GM21529 (cell line): ENCODE results near the gene LDLRAD4.
"Not testable (repeated sequence)": the region's sequence is repeated elsewhere in the genome, so short reads cannot be mapped to it uniquely, and the experiment has no call there.

Source experiments
- ATAC-seq: cut with Tn5 transposase; IDR thresholded peaks from one replicate; pipeline ENCODE4 v1.9.1; 2021; ENCODE audit not compliant: unreplicated experiment

Gene LDLRAD4

DNA sequence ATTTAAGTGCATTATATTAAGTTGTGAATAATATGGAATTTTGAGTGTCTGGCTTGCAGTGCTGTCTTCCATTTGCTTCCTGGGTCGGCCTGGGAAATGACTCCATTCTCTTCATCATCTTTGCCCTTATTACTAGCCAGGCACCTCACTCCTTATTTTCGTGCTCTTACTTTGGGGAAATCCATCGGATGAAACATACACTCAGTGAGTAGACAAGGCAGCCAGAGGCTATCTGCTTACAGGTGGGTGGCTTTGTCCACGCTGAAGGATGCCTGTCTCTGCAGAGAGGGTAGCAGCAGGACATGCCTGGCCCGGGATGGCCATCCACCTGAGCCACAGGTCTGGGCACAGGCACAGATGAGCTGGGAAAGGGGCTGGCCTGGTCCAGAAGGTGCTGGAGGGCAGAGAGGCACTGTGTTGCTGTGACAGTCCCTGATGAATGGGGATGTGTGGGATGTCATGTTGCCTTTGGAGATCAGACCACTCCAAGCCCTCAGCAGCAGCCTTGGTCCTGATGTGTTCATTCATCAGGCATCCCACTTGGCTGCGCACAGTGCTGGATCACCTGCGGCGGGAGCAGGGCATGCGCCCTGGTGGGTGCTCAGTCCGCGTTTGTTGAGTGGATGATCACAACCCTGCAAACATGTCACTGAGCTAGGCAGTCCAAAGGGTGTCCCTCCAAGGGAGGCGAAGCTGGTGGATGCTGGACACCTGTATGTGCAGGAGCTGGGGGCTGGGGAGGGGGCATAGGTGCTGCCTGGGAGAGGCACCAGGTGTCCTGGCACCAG, 236.0 kb downstream of the LDLRAD4 start:
- no peak for ATAC-seq

DNA sequence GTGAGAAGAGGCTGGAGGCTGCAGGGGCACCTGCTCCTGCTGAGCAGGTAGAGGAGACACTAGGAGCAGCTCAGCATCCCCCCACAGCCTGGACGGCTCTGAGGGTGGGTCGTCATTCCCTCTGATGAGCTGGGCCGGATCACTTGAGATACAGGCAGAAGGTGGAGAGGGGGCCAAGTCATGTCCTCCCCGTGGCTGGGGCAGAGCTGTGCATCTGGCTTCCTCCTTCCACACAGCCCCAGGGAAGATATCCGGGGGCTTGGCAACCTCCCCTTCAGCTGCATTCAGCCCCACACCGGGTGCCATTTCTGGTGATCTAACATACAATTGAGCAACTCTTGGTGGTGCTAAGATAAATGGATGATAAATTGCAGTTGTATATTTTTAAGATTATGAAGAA, 236.9 kb downstream of the LDLRAD4 start:
- ATAC-seq, result no peak

DNA sequence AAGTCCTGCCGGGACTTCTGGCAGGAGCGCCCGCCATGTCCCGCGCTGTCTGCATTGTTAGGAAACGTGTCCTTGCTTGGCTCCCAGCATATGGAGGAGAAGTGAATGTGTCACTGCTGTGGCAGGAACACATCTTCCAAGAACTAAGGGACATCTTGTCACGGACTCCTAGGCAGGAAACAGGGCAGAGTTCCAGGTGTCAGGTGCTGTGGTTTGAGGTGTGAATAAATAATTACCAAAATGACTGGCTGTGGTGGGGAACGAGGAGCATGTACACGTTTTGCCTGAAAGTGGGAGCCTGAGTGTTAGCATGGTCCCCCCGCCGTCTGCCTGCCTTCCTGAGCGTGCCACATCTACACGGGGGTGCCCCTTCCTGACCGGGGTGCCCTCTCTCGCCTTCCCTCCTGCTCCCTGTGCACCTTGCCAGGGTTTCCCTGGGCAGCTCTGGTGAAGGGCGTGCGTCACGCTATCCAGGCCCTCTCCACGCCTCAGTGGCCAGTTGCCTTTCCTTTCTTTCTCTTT, 237.5 kb downstream of the LDLRAD4 start:
- peak; percentile 68 for ATAC-seq

DNA sequence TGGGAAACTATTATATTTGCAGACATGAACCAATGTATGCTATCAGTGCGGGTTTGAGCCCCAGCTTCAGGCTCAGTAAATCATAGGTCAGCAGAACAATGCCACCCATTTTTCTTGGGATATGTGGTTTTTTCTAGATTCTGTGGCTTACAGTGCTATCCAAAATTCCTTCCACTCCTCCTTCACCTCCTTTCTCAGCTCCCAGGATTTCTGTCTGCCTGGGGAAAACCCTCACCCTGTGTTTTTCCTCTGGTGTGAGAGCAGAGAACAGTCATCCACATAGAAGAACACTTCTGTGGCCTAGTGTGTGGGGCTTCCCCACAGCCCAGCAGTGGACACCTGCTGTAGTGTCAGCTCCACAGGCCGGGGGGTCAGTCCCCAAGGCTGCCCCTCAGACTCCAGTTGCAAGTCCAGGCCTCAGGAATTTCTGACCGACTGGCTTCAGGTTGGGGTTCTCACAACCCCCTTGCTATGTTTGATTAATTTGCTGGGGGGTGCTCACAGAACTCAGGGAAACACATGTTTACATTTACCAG, 238.2 kb downstream of the LDLRAD4 start:
- no peak for ATAC-seq

DNA sequence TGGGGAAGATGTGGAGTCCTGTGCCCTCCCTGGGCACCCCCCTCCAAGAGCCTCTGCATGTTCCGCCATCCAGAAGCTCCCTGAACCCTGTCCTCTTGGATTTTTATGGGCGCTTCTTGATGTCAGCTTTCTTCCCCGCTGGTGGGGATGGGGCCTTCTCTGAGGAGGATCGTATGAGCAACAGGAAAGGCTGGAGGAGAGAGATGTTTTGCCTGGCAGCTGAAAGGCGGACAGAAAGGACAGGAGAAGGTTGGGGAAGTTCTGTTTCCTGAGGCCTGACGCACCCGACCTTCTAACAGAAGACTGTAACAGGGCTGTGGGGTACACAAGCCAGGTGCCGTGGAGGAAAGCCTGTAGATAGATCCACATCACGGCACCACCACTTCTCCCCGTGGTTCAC, 238.8 kb downstream of the LDLRAD4 start:
- ATAC-seq, result no peak

DNA sequence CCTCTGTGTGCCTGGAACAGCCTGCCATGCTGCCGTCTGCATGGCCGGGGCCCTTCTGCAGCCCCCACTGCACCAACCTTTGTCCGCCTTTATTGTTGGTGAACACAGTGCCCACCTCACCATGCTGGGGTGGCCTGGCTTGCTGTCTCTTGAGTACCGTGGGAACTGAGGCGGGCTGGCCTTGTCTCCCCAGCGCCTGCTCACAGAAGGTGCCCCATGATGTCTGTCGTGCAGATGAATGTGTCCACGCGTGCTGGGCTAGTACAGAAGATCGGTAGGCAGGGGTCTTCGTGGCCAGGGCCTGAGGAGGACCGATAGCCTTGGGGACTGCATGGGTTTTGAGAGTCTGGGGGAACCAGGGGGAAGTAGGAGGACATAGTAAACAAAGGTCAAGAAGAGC, 242.4 kb downstream of the LDLRAD4 start:
- no peak for ATAC-seq

DNA sequence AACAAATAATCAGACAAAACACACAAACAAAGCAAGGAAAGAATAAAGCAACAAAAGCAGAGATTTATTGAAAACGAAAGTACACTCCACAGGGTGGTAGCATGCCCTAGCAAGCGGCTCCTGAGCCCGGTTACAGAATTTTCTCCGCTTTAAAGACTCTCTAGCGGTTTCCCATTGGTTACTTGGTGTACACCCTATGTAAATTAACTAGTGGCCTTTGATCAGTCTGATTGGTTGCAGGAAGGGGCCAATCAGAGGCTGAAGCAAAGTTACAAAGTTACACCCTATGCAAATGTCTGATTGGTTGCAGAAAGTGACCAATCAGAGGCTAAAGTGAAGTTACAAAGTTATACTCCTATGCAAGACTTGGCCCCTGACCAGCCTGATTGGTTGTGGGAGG, 242.9 kb downstream of the LDLRAD4 start:
- ATAC-seq, result no peak

DNA sequence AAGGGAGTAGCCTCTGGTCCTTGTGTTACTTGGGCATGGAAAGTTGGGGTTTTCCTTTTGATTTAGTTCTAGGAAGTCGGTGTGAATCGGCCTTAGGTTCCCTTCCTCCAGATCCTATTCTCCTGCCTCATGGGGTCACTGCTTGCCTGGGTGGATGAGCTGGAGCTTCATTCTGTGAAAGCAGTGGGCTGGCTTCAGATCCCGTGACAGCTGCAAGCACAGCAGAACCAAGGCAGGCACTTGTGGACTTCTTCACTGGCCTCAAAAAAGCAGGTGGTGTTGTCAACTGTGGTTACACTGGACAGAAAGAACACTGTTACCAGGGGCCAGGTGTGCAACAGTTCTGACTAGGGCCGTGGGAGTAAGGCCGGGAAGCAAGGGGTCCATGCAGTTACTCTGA, 243.4 kb downstream of the LDLRAD4 start:
- no peak for ATAC-seq

DNA sequence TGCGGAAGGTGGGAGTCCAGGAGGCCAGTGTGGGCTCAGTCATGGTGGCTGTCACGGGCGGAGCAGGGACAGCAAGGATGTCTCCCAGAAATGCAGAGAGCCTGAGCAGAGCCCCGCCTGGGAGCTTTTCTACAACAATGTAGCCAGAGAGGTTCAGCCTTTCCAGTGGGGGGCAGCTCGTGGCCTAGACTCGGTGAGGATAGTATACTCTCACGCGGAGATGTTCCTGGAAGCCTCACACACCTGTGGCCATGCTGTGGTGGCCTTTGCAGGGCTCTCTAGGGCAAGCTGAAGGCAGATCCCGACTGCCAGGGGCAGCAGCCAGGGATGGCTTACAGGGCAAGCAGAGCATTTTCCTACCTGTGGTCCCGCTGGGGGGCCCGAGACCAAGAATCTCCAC, 244.1 kb downstream of the LDLRAD4 start:
- no peak for ATAC-seq

DNA sequence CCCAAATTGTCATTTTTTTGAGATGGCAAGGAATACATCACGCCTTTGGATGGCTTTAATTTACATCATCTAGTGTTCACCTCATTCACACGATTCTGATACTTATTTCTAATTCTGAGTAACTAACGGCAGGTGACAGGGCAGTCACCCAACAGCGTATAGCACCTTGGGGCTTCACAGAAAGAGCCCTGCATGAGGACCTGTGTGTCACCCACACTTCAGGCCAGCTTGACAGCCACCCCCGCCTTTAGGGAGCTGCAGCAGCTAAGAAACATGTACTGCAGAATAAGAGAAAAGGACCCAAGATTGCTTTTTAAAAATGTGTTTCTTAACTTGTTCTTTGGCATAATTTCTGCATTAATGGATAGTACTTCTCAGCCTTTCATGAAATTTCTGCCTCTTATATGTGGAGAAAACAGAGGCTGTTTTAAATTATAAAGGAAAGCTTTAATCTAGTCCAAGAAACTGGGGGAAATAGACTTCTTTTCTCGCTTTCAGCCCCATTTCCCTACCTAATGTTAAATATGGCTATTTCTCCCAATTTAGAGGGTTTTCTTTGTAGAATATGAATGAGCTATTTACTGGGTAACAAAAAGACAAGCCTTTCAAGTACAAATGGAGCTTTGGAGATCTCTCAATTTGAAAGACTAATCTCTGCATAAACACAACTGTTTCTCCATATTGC, 245.1 kb downstream of the LDLRAD4 start:
- no peak for ATAC-seq

DNA sequence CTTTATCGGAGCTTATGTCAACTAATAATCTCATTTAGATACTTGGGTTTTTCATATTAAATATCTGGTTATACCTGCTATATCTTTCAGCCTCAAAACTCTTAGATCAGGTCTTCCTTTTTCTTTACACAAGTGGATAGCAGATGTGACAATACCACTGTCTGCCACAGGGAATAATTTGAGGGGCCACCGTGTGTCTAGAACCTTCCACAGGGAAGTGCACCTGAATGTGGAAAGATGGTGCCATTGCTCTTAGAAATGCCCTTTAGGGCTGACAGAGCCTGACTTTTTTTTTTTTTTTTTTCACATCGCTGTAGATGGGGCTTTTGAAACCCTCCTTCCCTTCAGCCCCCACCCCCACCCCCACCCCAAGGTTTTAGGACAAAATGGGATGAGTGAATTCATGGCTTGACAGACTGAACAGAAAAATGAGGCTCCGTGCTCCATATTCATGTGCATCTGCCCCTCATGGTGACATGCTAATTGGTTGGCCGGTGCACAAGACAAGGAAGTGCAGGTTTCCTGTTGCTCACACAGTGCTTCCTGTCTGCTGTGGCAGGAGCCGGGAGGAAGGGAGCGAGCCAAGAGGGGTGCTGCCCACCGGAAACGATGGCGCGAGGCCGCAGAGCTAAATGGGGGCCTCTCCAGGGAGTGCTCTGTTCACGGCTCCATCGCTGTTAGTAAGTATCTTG, 246.0 kb downstream of the LDLRAD4 start:
- ATAC-seq, result peak; percentile 97

DNA sequence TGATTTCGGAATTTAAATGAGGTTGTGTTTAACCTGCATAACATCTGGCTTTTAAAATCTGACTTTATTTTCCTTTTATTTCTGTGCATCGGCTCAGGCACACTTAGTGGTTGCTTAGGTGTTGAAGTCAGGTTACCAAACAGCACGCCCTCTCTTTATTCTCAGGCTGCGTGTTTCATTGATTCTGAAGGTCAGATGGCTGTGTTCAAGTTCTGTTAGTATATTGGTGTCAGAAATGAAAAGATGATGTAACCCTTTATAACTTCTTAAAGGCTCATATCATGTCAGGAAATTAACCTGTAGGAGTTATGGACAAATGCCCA, 246.5 kb downstream of the LDLRAD4 start:
- ATAC-seq, result peak; percentile 29

DNA sequence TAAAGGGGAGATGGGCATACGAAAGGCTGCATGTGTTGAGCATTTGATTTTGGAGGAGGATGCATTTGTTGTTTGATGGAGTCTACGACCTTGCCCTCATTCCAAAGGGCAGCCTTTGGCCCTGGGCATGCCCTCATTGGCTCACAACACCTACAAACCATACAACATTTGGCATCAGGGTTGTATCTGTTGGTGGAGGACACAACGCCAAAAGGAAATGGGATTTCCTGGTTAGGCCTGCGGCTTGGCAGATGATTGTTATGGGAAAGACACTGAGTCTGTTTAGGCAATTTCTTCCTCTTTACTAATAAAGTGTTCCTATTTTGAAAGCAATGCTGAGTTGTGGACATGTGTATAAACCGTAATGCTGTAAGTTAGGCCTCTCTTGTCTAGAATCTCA, 246.9 kb downstream of the LDLRAD4 start:
- ATAC-seq, result peak; percentile 9

DNA sequence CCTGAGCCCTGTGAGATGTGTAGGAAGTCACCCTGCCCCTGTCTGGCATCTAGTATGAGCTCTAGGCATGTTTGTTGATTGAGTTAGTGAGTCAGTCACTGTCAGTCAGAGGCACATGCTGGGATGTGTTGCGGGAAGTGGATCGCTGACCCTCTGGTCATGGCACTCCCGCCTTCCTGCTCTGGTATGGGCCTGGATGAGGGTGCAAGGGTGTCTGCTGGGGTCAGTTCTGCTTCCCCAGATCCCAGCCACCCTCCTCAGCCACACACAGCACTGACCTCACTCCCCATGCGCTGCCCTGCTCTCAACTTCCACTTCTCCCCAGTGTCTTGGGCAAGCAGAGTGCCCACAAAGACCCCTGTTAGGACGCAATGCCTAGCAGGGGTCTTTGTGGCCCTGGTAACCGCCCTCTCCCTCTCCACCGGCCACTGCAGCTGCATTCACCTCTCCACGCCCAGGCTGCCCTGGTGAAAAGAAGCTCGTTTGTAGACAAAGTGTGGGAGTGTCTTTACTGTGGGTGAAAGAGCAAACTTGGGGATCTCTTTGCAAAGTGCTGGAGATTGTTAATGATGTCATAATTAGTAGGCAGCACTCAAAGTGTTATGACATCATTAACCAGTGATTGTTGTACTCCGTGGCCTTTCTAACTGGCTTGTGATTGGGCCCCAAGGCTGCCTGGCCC, 252.1 kb downstream of the LDLRAD4 start:
- ATAC-seq, result no peak

DNA sequence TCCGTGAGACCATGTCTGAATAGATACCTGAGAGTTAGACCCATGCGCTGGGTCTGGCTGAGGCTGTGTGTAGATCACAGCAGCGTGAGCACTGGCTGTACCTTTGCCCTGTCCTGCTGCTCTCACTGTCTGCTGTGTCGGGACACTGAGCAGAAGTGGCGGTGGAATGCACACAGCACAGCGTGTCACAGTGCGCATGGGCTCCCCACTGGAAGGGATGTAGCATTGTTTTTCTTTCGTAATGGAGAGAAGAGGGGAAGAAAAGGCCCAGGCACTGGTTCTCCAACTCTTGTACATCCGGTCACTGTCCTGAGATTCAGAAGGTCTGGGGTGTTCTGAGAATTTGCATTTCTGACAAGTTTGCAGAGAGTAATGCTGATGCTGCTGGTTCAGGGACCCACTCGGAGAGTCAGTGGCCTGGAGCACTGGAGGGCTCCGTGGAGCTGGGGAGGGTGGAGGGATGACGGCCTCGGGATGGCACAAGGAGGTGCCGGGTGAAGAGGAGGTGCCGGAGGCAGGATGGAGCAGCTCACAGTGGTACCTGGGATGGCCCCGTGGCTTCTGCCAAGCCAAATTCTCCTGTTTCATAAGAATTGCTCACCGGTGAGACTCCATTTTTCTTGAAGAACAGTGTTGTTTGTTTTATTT, 252.8 kb downstream of the LDLRAD4 start:
- ATAC-seq, result no peak

DNA sequence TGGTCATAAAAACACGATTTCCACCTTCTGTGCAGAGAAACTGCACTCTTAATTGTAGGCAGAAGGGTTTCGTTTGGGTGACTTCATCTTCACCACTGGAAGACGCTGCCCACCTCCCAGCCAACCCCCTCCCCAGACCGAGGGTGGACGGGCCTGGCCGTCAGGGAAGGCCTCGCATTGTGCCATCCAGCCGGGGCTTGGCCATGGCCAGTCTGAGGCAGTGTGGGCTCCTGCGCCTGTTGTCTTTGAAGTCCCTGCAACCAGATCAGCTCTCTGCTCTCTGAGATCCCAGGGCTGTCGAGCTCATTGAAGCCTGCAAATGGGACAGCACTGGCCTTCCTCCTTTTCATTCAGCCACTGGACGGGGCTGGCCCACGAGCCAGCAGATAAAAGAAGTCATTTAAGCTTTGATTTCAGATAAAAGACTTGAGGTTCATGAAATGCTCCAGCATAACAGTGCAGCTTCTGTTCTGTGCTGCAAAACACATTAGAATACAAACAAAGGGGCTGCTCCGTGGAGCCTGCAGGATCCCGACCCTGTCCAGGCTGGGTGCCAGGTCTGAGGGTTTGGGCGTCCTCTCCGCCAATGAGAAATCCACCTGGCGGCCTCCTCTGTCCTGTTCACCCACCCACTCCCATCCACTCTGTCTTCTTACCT, 253.5 kb downstream of the LDLRAD4 start:
- ATAC-seq, result no peak

DNA sequence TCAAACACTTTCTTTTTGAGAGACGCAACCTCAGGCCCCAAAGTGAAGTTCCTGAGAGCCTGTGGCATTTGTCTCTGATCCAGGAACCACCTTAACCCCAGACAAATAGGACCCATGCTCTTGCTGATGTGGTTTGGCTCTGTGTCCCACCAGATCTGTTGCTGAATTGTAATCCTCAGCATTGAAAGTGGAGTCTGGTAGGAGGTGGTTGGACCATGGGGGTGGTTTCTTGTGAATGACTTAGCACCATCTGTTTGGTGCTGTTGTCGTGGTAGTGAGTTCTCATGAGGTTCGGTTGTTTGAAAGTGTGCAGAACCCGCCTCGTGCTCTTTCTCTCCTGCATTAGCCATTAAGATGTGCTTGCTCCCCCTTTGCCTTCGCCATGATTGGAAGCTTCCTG, 255.2 kb downstream of the LDLRAD4 start:
- no peak for ATAC-seq

DNA sequence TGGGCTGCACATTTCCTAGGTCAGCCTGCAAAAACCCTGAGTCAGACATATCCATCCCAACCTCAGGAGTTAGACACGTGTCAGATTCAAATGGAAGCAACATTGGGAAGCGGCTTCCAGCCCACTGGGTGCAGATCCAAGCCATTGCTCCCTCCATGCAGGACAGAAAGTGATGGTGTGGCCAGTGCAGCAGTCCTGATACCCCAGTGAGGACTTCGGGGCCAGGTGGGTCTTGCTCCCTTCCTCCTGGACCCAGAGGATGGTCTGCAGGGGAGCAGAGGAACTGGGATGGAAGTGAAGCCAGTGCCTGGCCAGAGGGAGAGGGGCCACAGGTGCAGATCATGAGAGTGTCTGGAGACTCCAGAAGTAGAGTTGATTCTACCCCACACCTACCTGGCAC, 255.8 kb downstream of the LDLRAD4 start:
- ATAC-seq, result no peak

DNA sequence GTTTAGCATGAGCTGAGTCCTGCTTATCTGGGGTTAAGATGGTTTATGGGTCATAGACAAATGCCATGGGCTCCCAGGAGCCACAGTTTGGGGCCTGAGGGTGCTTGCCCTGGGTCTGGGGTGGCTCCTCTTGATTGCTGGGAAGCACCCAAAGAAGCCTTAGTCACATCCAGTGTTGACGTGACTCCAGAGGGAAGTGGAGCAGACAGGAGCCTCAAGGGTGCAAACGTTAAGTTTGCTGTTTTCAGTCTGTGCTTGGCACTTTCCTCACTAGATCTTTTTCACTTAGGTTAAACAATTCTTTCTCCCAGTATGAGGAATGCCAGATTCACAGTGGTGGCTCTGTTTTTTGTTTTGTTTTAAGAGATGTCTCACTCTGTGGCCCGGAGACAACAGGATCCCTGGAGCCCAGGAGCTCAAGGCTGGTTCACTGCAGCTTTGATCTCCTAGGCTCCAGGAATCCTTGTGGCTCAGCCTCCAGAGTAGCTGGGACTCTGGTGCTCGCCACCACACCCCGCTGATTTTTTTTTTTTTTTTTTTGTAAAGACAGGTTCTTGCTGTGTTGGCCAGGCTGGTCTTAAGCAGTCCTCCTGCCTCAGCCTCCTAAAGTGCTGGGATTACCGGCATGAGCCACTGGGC, 256.5 kb downstream of the LDLRAD4 start:
- ATAC-seq, result no peak

DNA sequence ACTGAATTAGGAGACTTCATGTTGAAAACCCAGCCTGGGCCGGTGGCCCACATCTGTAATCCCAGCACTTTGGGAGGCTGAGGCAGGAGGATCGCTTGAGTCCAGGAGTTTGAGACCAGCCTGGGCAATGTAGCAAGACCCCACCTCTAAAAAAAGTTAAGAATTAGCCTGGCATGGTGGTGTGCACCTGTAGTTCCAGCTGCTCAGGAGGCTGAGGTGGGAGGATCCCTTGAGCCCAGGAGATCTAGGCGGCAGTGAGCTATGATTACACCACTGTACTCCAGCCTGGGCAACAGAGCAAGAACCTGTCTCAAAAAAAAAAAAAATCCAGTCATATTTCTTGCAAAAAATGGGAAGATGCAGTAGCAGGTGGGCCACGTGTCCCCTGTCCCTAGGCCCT, 257.8 kb downstream of the LDLRAD4 start:
- ATAC-seq, result not testable (repeated sequence)
